KMS-11 (cell line): Measurements from ENCODE around the gene GGCX.

ENCODE experiments used
- H2AFZ ChIP-seq: fragments of 200-600 bp; sonication (generic); 2 replicates; pipeline ENCODE4 v1.6.1; 2016; ENCODE audit warnings: antibody characterized with exemption, mixed run types, low read depth
- H3K27ac ChIP-seq: fragments of 200-600 bp; sonication (generic); 2 replicates; pipeline ENCODE4 v1.6.1; 2016; ENCODE audit warnings: mild to moderate bottlenecking, mixed run types
- H3K27me3 ChIP-seq: fragments of 200-600 bp; sonication (generic); 2 replicates; pipeline ENCODE4 v1.6.1; 2017; ENCODE audit warnings: mild to moderate bottlenecking, low read depth, mixed run types, moderate library complexity; ENCODE audit not compliant: insufficient read depth
- H3K36me3 ChIP-seq: fragments of 200-600 bp; sonication (generic); 2 replicates; pipeline ENCODE4 v1.6.1; 2017; ENCODE audit warnings: mild to moderate bottlenecking, mixed run types; ENCODE audit not compliant: insufficient read depth
- H3K4me1 ChIP-seq: fragments of 200-600 bp; sonication (generic); 2 replicates; pipeline ENCODE4 v1.6.1; 2016; ENCODE audit warnings: mild to moderate bottlenecking, low read depth, mixed run types; ENCODE audit not compliant: poor library complexity, severe bottlenecking
- H3K4me2 ChIP-seq: fragments of 200-600 bp; sonication (generic); 2 replicates; pipeline ENCODE4 v1.7.0; 2016; ENCODE audit warnings: mild to moderate bottlenecking, mixed run types
- H3K4me3 ChIP-seq: fragments of 200-600 bp; sonication (generic); IDR thresholded peaks from 2 replicates; pipeline ENCODE4 v1.6.1; 2017; ENCODE audit warnings: low read depth, low read length, mixed read lengths; ENCODE audit not compliant: insufficient read depth
- H3K79me2 ChIP-seq: fragments of 200-600 bp; sonication (generic); 2 replicates; pipeline ENCODE4 v1.6.1; 2016; ENCODE audit warnings: low read depth, mixed run types; ENCODE audit not compliant: insufficient read depth
- H3K9ac ChIP-seq: fragments of 200-600 bp; sonication (generic); 2 replicates; pipeline ENCODE4 v1.6.1; 2016; ENCODE audit warnings: mild to moderate bottlenecking, mixed run types
- H4K20me1 ChIP-seq: fragments of 200-600 bp; sonication (generic); 2 replicates; pipeline ENCODE4 v1.6.1; 2016; ENCODE audit warnings: mild to moderate bottlenecking, mixed run types; ENCODE audit not compliant: insufficient read depth
- TF ChIP-seq, protein P1 (sequence below): fragments of 200-600 bp; sonication (generic); conservative IDR thresholded peaks from 2 replicates; pipeline ENCODE4 v1.6.1; 2017; ENCODE audit warnings: low read depth, mild to moderate bottlenecking, antibody characterized with exemption, low read length, moderate library complexity, mixed read lengths

The GGCX gene

DNA sequence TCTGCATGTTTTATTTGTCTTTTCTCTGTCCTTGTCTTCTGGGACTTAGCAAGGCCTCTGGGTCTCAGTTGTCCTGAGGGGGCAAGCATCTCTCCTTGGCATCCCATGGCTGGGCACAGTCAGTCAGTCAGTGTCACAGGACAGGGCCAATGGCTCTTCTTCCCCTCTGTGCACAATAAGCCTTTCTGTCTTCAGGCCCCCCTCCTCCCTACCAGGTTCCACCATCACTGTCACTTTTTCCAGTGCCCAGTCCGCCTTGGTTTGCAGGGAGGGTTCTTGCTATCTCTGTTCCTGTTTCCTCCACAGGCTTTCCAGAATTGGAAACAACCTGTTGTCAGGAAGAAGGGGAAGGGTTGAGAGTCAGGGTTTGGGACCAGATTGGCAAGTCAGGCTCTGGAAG is 21.2 kb upstream of the GGCX start:
- Histone ChIP-seq H3K36me3 (no peaks in the 10 kb centered on the region), H3K4me2 (no peak overlapping the region), H4K20me1 (no peaks in the 10 kb centered on the region), H3K27me3 (peaks cover 11% of the 10 kb centered on the region; the same call in 1 of the 2 replicates), H3K4me1 (no peaks in the 10 kb centered on the region), H3K9ac (no peak overlapping the region), H2AFZ (no peak overlapping the region), H3K27ac (no peak overlapping the region), H3K4me3 (no peak overlapping the region), H3K79me2 (no peaks in the 10 kb centered on the region)
- TF ChIP-seq, protein P1, sequence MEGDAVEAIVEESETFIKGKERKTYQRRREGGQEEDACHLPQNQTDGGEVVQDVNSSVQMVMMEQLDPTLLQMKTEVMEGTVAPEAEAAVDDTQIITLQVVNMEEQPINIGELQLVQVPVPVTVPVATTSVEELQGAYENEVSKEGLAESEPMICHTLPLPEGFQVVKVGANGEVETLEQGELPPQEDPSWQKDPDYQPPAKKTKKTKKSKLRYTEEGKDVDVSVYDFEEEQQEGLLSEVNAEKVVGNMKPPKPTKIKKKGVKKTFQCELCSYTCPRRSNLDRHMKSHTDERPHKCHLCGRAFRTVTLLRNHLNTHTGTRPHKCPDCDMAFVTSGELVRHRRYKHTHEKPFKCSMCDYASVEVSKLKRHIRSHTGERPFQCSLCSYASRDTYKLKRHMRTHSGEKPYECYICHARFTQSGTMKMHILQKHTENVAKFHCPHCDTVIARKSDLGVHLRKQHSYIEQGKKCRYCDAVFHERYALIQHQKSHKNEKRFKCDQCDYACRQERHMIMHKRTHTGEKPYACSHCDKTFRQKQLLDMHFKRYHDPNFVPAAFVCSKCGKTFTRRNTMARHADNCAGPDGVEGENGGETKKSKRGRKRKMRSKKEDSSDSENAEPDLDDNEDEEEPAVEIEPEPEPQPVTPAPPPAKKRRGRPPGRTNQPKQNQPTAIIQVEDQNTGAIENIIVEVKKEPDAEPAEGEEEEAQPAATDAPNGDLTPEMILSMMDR = no peak

DNA sequence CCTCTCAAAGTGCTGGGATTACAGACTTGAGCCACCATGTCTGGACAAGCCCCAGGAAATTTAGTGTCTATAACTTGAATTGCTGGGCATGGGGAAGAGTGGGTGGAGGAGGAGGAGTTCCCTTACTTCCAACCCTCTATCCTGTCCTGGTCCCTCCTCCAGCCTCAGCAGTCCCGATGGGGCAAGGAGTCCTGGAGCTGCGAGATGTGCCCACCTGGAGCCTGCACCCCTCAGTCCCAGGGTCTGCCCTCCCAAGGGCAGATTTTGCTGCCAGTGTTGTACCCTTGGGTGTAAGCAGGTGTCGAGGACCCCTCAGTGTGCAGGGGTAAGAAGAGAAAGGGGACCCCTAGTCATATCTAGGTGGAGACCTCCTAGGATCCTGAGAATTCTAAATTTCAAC is 18.9 kb upstream of the GGCX start:
- TF ChIP-seq, protein P1 = no peak
- Histone ChIP-seq H3K27ac (no peak overlapping the region), H3K4me2 (no peak overlapping the region), H2AFZ (no peak overlapping the region), H3K9ac (no peak overlapping the region), H3K36me3 (no peaks in the 10 kb centered on the region), H3K27me3 (peaks cover 11% of the 10 kb centered on the region; the same call in 1 of the 2 replicates), H4K20me1 (no peaks in the 10 kb centered on the region), H3K79me2 (no peaks in the 10 kb centered on the region), H3K4me3 (no peak overlapping the region), H3K4me1 (no peaks in the 10 kb centered on the region)

DNA sequence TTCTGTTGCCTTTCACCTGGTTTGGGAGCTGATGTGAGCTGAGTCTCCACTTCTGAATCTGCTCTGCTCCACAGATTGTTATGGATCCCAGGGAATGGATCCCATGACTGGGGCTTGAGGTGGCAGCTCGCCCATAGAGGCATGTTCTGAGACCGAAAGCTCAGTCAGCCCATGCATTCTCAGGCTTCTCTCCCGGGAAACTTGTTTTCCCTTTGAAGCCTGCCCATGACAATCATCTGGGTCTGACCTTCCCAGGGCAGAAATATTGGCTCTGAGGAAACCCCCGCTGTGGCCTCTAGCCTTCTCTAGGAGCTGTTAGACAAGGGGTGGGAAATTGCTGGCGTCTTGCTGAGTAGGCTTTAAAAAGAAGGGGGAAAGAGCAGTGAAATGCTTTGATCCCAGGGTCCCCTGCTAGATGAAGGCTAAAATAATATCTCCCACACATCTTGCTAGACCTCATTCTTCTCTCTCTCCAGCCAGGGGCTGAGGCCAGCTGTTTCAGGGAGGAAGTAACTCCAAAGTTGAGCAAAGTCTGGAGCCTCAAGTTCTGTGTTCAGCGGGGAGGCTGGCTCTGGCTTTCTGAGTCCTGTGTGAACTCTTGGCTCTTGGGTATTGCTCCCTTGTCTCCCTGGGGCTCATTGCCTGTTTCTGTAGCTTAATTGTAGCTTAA is 18.1 kb upstream of the GGCX start:
- no peaks in the 10 kb centered on the region for H4K20me1 ChIP-seq
- H2AFZ ChIP-seq = no peak overlapping the region
- TF ChIP-seq, protein P1 = no peak
- no peaks in the 10 kb centered on the region for H3K36me3 ChIP-seq
- peaks cover 11% of the 10 kb centered on the region; the same call in 1 of the 2 replicates for H3K27me3 ChIP-seq
- H3K27ac ChIP-seq = no peak overlapping the region
- no peak overlapping the region for H3K4me3 ChIP-seq
- H3K79me2 ChIP-seq = no peaks in the 10 kb centered on the region
- H3K4me1 ChIP-seq = no peaks in the 10 kb centered on the region
- no peak overlapping the region for H3K9ac ChIP-seq
- no peak overlapping the region for H3K4me2 ChIP-seq

DNA sequence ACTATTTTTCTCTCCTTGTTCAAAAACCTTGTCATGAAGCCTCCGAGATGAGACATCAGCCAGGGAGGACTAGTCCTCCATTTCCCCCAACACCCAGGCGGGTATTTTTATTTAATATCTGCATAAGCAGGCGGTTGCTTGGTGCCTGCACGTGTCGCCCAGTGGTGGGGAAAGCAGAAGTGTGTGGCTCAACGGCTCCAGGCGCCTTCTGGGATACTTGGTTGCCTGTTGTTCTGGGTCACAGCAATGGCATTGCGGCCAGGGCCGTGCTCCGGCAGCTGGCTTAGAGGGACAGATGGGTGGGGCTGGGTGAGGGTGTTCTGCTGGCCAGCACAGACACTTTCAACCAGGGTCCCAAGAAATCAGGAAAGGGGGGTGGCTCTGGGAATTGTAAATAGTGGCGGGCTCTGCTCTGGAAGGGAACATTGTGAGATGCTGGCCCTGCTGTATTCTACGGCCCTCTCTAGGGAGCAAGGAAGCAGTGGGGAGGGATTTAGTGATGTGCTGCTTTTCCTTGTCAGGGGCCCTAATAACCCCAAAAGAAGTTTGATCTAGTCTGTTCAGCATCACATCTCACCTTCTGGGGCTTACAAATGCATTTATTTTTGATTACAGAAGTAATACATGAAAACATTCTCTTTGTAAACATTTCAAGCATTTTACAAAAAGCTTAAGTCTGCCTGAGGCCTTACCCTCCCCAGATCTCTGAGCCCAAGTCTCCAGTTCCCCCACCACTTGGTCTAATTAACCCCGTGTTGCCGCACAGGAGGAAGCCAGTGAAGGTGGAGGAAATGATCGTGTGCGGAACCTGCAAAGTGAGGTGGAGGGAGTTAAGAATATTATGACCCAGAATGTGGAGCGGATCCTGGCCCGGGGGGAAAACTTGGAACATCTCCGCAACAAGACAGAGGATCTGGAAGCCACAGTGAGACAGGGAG is 17.2 kb upstream of the GGCX start:
- no peaks in the 10 kb centered on the region for H3K4me1 ChIP-seq
- H3K27me3 ChIP-seq = peaks cover 11% of the 10 kb centered on the region; the same call in 1 of the 2 replicates
- H3K9ac ChIP-seq = no peak overlapping the region
- H4K20me1 ChIP-seq = no peaks in the 10 kb centered on the region
- H3K36me3 ChIP-seq = no peaks in the 10 kb centered on the region
- H3K79me2 ChIP-seq = no peaks in the 10 kb centered on the region
- no peak overlapping the region for H3K4me2 ChIP-seq
- H3K4me3 ChIP-seq = no peak overlapping the region
- TF ChIP-seq, protein P1 = no peak
- no peak overlapping the region for H3K27ac ChIP-seq
- no peak overlapping the region for H2AFZ ChIP-seq
